Activated CD4-positive, alpha-beta T cell treated with anti-CD3 and anti-CD28 coated beads for 24 hours (primary cell): ENCODE measurements around the gene MACROD2.

Source experiments
- DNase-seq, 2 donors: peaks; one replicate each; pipeline ENCODE4 v3.0.0-alpha.2; 2020; ENCODE audit warnings: low read depth in 2 of 2

Gene MACROD2

GRCh38 chr20:14647016-14647415, 651.7 kb downstream of the MACROD2 start:
- no peak for DNase-seq

- no peak for DNase-seq
Observed at GRCh38 chr20:14649662-14650061, 654.3 kb downstream of the MACROD2 start.

GRCh38 chr20:14657266-14658005, 662.1 kb downstream of the MACROD2 start:
- no peak for DNase-seq

GRCh38 chr20:14664101-14664500, 668.8 kb downstream of the MACROD2 start:
- DNase-seq, result no peak

GRCh38 chr20:14666696-14667095, 671.4 kb downstream of the MACROD2 start:
- no peak for DNase-seq

GRCh38 chr20:14667226-14667625, 671.9 kb downstream of the MACROD2 start:
- no peak for DNase-seq

GRCh38 chr20:14672066-14672465, 676.8 kb downstream of the MACROD2 start:
- no peak for DNase-seq

- no peak for DNase-seq
Observed at GRCh38 chr20:14673164-14673563, 677.8 kb downstream of the MACROD2 start.

GRCh38 chr20:14677455-14677854, 682.1 kb downstream of the MACROD2 start:
- DNase-seq, result no peak

- DNase-seq, result no peak
Observed at GRCh38 chr20:14685183-14685582, 689.9 kb downstream of the MACROD2 start.

GRCh38 chr20:14687313-14687712, 692.0 kb downstream of the MACROD2 start:
- no peak for DNase-seq

- DNase-seq, result no peak
Observed at GRCh38 chr20:14688005-14688404, 692.7 kb downstream of the MACROD2 start.

- DNase-seq, result no peak
Observed at GRCh38 chr20:14691994-14692393, 696.7 kb downstream of the MACROD2 start.

- DNase-seq, result no peak
Observed at GRCh38 chr20:14696478-14696877, 701.2 kb downstream of the MACROD2 start.

GRCh38 chr20:14696937-14697336, 701.6 kb downstream of the MACROD2 start:
- no peak for DNase-seq

- no peak for DNase-seq
Observed at GRCh38 chr20:14698125-14698524, 702.8 kb downstream of the MACROD2 start.

- no peak for DNase-seq
Observed at GRCh38 chr20:14698605-14699373, 703.5 kb downstream of the MACROD2 start.

- DNase-seq, result no peak
Observed at GRCh38 chr20:14700639-14700960, 705.3 kb downstream of the MACROD2 start.

- DNase-seq, result no peak
Observed at GRCh38 chr20:14701326-14701725, 706.0 kb downstream of the MACROD2 start.

- no peak for DNase-seq
Observed at GRCh38 chr20:14706555-14706954, 711.2 kb downstream of the MACROD2 start.

- no peak for DNase-seq
Observed at GRCh38 chr20:14707026-14707680, 711.8 kb downstream of the MACROD2 start.

- no peak for DNase-seq
Observed at GRCh38 chr20:14707865-14708596, 712.7 kb downstream of the MACROD2 start.
